Activated T-helper 9 cell treated with anti-CD3 and anti-CD28 coated beads, Interleukin-2, amount 50 U/mL, for 16 hours (primary cell): ENCODE measurements around the gene POU4F2.

Source experiments
- DNase-seq: peaks from one replicate; pipeline ENCODE4 v3.0.0-alpha.2; 2020; ENCODE audit warnings: low read depth

POU4F2 gene

GRCh38 chr4:146638786-146639505, at the start of gene POU4F2:
TSS of gene POU4F2 (plus strand) at chr4:146638893. CDS start at chr4:146639141, 248 bp downstream.
- DNase-seq: no peak

- DNase-seq: no peak
Observed at GRCh38 chr4:146590801-146591200, 47.9 kb upstream of the POU4F2 start.

GRCh38 chr4:146592019-146592418, 46.7 kb upstream of the POU4F2 start:
- DNase-seq: no peak

GRCh38 chr4:146632770-146633470, 5.8 kb upstream of the POU4F2 start:
- no peak for DNase-seq

GRCh38 chr4:146633471-146633800, 5.3 kb upstream of the POU4F2 start:
- no peak for DNase-seq

- no peak for DNase-seq
Observed at GRCh38 chr4:146634825-146635224, 3.9 kb upstream of the POU4F2 start.

GRCh38 chr4:146637621-146638332, 916 bp upstream of the POU4F2 start:
- DNase-seq: no peak

GRCh38 chr4:146638333-146638785, 334 bp upstream of the POU4F2 start:
- no peak for DNase-seq

GRCh38 chr4:146639506-146639932, 826 bp downstream of the POU4F2 start:
- no peak for DNase-seq

GRCh38 chr4:146640021-146640464, 1.4 kb downstream of the POU4F2 start:
- no peak for DNase-seq

- DNase-seq: no peak
Observed at GRCh38 chr4:146640465-146641061, 1.9 kb downstream of the POU4F2 start.

GRCh38 chr4:146641762-146642161, 3.1 kb downstream of the POU4F2 start:
- no peak for DNase-seq

GRCh38 chr4:146643812-146644401, 5.2 kb downstream of the POU4F2 start:
- DNase-seq: no peak

GRCh38 chr4:146645921-146646320, 7.2 kb downstream of the POU4F2 start:
- DNase-seq: no peak

GRCh38 chr4:146646593-146647325, 8.1 kb downstream of the POU4F2 start:
- DNase-seq: no peak

GRCh38 chr4:146647615-146648460, 9.1 kb downstream of the POU4F2 start:
- DNase-seq: no peak

- DNase-seq: no peak
Observed at GRCh38 chr4:146648461-146648783, 9.7 kb downstream of the POU4F2 start.

GRCh38 chr4:146649232-146649631, 10.5 kb downstream of the POU4F2 start:
- DNase-seq: no peak

- DNase-seq: no peak
Observed at GRCh38 chr4:146650034-146650433, 11.3 kb downstream of the POU4F2 start.

GRCh38 chr4:146654687-146655520, 16.2 kb downstream of the POU4F2 start:
- no peak for DNase-seq
